Activated T-helper 2 cell treated with anti-CD3 and anti-CD28 coated beads, Interferon-gamma antibody, Interleukin-2, Interleukin-4, amounts not matched to agents 10 μg/mL and 5 μg/mL and 100 μg/mL, durations not matched to agents 14 hours and 24 hours and 36 hours (primary cell): ENCODE results near the gene GSK3A. TPM values are rescaled to one million over a fixed set of nuclear protein-coding genes. Genes with fewer than 3 reads are reported as not detected.
A peak's percentile ranks its signal among the peaks of the same experiment; 100 is the strongest.

Experiments
- DNase-seq: peaks from one replicate; pipeline ENCODE4 v3.0.0; 2021; ENCODE audit warnings: low spot score
- H3K27ac Mint-ChIP-seq: one replicate; pipeline ENCODE4 v1.8.0; 2021; ENCODE audit warnings: mixed read lengths
- H3K27me3 Mint-ChIP-seq: one replicate; pipeline ENCODE4 v1.8.0; 2021; ENCODE audit warnings: low read depth, mixed read lengths
- H3K36me3 Mint-ChIP-seq: one replicate; pipeline ENCODE4 v1.8.0; 2021; ENCODE audit warnings: low read depth, mixed read lengths
- H3K4me1 Mint-ChIP-seq: one replicate; pipeline ENCODE4 v1.8.0; 2021; ENCODE audit warnings: low read depth, mixed read lengths
- H3K4me3 Mint-ChIP-seq: one replicate; pipeline ENCODE4 v1.8.0; 2021; ENCODE audit warnings: low read depth, mild to moderate bottlenecking, moderate library complexity, mixed read lengths
- H3K9me3 Mint-ChIP-seq: one replicate; pipeline ENCODE4 v1.8.0; 2021; ENCODE audit warnings: mixed read lengths
- intact Hi-C: fragments of 100-400 bp; cut with micrococcal nuclease; formaldehyde crosslinking; loops from one replicate; pipeline ENCODE4 v1.15.1; 2023
- total RNA-seq: library from RNA; stranded (reverse); gene quantifications from 2 replicates; pipeline ENCODE4 v1.2.3, GENCODE V29; 2022

Gene GSK3A
- total RNA-seq, 1 donor from 2014 or later = 52.4 TPM

DNA sequence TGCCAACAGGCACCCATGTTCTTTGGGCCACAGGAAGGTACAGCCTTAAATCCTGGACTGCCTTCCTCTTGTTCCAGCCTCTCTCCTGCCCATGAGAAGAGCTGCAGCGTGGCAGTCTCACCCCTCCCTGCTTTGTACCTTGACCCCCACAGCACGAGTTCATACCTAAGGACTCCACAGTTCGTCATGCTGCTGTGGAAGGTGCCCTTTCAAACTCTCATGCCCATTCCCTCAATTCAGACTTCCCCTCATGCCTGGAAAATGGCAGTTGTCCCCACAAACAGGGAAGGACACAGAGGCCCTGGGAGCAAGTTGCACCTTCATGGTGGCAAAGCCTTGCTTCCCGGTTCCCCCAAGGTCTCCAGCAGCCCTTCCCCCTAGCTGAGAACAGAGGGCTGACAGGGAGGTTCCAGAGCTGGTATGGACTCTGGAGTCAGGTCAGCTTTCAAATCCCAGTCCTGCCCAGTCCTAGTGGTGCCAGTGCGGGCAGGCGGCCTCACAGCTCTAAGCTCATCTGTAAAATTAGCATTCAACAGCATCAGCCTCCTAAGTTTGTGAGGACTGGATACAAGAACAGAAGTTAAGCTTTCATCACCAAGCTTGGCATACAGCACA, 8.6 kb downstream of the GSK3A start:
- Mint-ChIP-seq H3K27ac (no peak overlapping the region), H3K36me3 (peaks cover 79% of the 10 kb centered on the region)

DNA sequence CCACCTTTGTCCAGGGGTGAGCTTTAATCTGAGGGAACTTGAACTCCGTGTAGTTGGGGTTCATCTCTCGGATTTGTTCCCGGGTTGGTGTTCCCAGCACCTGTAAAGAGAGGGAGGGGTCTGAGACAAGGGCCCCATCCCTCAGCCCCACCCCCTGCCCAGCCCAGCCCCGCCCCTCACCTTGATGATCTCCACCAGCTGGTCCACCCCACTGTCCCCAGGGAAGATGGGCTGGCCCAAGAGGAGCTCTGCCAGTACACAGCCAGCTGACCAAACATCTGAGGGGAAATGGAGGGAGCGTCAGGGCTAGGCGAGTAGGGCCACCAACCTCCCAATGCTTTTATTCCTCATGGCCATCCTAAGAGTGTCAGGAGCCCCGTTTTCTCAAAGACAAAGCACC, 9.3 kb downstream of the GSK3A start:
- intact Hi-C loops = no loop called here
- H3K27me3 Mint-ChIP-seq = no peaks in the 10 kb centered on the region
- peaks cover 86% of the 10 kb centered on the region for H3K36me3 Mint-ChIP-seq
- DNase-seq = no peak
- no peak overlapping the region for H3K4me3 Mint-ChIP-seq
- H3K4me1 Mint-ChIP-seq = peaks cover 5% of the 10 kb centered on the region
- H3K9me3 Mint-ChIP-seq = no peaks in the 10 kb centered on the region
- no peak overlapping the region for H3K27ac Mint-ChIP-seq

More for the DNA sequence above, 8.6 kb downstream of the GSK3A start:
- intact Hi-C loops = no loop called here
- Mint-ChIP-seq H3K4me3 (no peak overlapping the region), H3K9me3 (no peaks in the 10 kb centered on the region), H3K4me1 (peaks cover 5% of the 10 kb centered on the region), H3K27me3 (no peaks in the 10 kb centered on the region)
- no peak for DNase-seq

DNA sequence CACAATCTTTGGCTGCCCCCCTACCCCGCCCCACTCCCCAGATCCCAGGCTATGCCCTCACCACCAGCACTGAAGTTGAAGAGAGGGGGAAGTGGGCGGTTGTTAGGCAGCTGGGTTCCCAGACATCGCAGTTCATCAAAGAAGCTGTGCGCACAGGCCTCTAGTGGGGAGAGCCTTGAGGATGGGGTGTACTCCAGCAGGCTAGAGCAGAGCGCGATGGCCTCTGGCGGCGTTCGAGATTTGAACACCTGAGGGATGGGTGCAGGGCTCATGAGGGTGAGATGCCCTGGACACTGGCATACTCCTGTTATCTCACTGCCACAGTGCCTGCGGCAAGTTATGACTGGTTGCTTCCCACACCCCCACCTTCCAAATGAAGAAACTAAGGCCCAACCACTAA, 10.0 kb downstream of the GSK3A start:
- no peak for DNase-seq
- peaks cover 91% of the 10 kb centered on the region for H3K36me3 Mint-ChIP-seq
- intact Hi-C loops = no loop called here
- H3K4me1 Mint-ChIP-seq = peaks cover 5% of the 10 kb centered on the region
- H3K27me3 Mint-ChIP-seq = no peaks in the 10 kb centered on the region
- no peaks in the 10 kb centered on the region for H3K9me3 Mint-ChIP-seq
- H3K27ac Mint-ChIP-seq = no peak overlapping the region
- H3K4me3 Mint-ChIP-seq = no peak overlapping the region

DNA sequence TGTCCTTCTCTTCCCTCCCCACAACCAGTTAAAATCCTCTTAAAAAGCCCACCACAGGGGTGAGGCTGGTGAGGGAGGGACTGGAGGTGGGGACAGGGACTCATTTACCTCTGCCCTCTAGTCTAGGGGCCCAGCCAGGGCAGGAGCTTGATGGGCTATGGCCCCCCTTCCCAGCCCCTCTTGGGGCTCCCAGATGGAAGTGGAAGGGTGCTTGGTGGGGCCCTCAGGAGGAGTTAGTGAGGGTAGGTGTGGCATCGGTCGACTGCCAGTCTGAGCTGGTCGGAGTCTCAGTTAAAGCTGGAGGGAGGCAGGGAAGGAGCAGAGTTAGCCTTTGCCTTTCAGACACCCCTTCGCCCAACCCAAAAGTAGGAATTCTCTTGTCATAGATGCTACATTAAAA, 11.8 kb downstream of the GSK3A start:
- no peaks in the 10 kb centered on the region for H3K27me3 Mint-ChIP-seq
- no peak overlapping the region for H3K27ac Mint-ChIP-seq
- H3K36me3 Mint-ChIP-seq = peaks cover 93% of the 10 kb centered on the region
- H3K4me1 Mint-ChIP-seq = peaks cover 8% of the 10 kb centered on the region
- no peak for DNase-seq
- intact Hi-C loops = no loop called here
- no peaks in the 10 kb centered on the region for H3K9me3 Mint-ChIP-seq
- H3K4me3 Mint-ChIP-seq = no peak overlapping the region

DNA sequence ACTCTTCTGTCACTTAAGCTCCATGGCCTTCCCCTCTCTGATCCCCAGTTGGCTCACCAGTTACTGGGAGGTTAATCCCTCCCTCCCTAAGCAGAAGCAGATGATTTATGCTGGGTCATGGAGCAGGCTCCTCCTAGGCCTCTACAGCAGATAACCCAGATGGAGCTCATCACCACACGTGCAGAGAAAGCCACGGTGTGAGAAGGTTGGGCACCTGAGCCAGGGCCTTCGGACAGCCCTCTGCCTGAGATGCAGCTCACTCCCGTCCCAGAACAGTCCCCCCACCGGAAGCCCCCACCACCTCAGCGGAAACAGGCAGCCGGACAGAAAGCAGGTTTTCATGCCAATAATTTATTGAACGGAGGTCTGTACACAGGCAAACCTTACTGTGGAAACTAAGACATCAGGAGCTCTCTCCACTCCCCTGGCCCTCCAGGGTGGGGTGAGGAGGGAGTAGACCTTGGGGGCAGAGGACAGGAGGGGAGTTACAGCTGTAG, 12.5 kb downstream of the GSK3A start:
- peaks cover 8% of the 10 kb centered on the region for H3K4me1 Mint-ChIP-seq
- DNase-seq = no peak
- H3K4me3 Mint-ChIP-seq = no peak overlapping the region
- H3K9me3 Mint-ChIP-seq = no peaks in the 10 kb centered on the region
- H3K36me3 Mint-ChIP-seq = peaks cover 88% of the 10 kb centered on the region
- intact Hi-C loops = no loop called here
- no peaks in the 10 kb centered on the region for H3K27me3 Mint-ChIP-seq
- peak overlapping the region; percentile 60 for H3K27ac Mint-ChIP-seq

DNA sequence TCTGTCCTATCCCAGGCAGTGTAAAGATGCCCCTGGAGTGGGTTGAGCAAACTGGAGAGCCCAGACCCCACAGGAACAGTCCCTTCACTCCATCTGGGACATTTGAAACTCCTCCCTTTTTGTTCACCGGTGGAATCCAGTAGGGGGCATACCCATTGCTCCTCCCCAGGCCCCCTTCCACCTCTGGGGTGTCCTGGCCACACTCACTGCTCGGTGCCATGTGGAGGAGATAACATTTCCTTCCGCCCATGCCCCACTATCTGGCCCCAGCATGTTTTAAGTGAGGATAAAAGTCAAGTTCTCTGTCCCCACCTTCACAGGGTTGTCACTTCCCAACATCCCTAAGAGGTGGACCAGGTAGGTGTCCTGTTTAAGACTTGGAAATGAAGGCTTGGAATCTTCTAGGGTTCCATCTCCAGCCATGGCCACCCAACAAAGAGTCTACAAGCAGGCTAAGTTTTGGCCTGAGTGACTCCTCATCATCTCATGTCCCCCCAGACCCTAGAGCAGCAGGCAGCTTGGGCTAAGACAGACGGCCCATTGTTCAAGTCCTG, 13.0 kb downstream of the GSK3A start:
- Mint-ChIP-seq H3K27ac (peak overlapping the region; percentile 60), H3K4me3 (no peak overlapping the region), H3K4me1 (peaks cover 8% of the 10 kb centered on the region), H3K36me3 (peaks cover 88% of the 10 kb centered on the region), H3K27me3 (no peaks in the 10 kb centered on the region), H3K9me3 (no peaks in the 10 kb centered on the region)
- DNase-seq = no peak
- intact Hi-C loops = no loop called here

DNA sequence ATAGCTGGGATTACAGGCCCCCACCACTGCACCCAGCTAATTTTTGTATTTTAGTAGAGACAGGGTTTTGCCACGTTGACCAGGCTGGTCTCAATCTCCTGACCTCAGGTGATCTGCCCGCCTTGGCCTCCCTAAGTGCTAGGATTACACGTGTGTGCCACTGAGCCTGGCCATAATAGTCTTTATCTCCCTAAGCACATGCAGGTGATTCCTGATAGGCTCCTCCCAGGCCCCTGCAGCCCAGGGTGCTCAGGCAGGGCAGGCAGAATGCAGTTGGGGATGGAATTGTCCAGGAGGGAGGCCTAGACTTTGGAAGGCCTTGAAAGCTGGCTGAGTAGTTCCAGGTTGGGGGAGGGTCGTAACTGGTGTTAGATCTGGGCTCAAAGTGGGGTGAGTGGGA, 13.8 kb downstream of the GSK3A start:
- intact Hi-C loops = no loop called here
- Mint-ChIP-seq H3K4me3 (no peak overlapping the region), H3K27me3 (no peaks in the 10 kb centered on the region), H3K4me1 (peaks cover 8% of the 10 kb centered on the region), H3K27ac (no peak overlapping the region), H3K9me3 (no peaks in the 10 kb centered on the region), H3K36me3 (peaks cover 85% of the 10 kb centered on the region)
- no peak for DNase-seq

GRCh38 chr19:42226886-42227285, 15.5 kb downstream of the GSK3A start:
- Mint-ChIP-seq H3K4me1 (peaks cover 12% of the 10 kb centered on the region), H3K9me3 (no peaks in the 10 kb centered on the region), H3K36me3 (peaks cover 79% of the 10 kb centered on the region), H3K4me3 (no peak overlapping the region), H3K27ac (no peak overlapping the region), H3K27me3 (no peaks in the 10 kb centered on the region)
- intact Hi-C loops = no loop called here
- DNase-seq = no peak

GRCh38 chr19:42225718-42226292, 16.6 kb downstream of the GSK3A start:
- Mint-ChIP-seq H3K36me3 (peaks cover 73% of the 10 kb centered on the region), H3K9me3 (no peaks in the 10 kb centered on the region), H3K27me3 (no peaks in the 10 kb centered on the region), H3K27ac (no peak overlapping the region), H3K4me3 (no peak overlapping the region), H3K4me1 (peaks cover 15% of the 10 kb centered on the region)
- no peak for DNase-seq
- intact Hi-C loops = no loop called here

GRCh38 chr19:42224940-42225717, 17.3 kb downstream of the GSK3A start:
- Mint-ChIP-seq H3K27ac (no peak overlapping the region), H3K36me3 (peaks cover 71% of the 10 kb centered on the region), H3K4me3 (no peak overlapping the region), H3K27me3 (no peaks in the 10 kb centered on the region), H3K4me1 (peaks cover 18% of the 10 kb centered on the region), H3K9me3 (no peaks in the 10 kb centered on the region)
- intact Hi-C loops = no loop called here
- DNase-seq = no peak

DNA sequence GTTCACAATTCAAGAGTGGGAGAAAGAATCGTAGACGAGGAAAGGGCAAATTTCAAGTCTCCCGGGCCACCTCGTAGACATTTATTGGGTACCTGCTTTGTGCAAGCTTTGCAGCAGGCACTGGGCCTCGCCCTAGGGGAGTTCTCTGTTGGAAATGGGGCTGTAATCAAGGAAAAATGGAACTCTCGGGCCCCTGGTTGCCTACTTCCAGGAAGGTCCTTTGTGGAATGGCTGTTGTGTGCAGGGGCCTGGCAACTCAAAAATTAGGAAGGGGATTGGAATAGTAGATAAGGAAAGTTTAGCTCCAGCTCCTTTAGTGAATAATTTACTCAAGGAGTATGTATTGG, 21.7 kb downstream of the GSK3A start:
- Mint-ChIP-seq H3K9me3 (no peaks in the 10 kb centered on the region), H3K36me3 (peaks cover 36% of the 10 kb centered on the region), H3K27me3 (no peaks in the 10 kb centered on the region), H3K4me3 (peak overlapping the region; percentile 99), H3K27ac (peak overlapping the region; percentile 95), H3K4me1 (peaks cover 27% of the 10 kb centered on the region)
- no peak for DNase-seq
- intact Hi-C loops = loop anchor here (1.0 kb wide), 2 partner anchors 22 to 88 kb away; partner anchors contain the start of genes GSK3A and POU2F2

DNA sequence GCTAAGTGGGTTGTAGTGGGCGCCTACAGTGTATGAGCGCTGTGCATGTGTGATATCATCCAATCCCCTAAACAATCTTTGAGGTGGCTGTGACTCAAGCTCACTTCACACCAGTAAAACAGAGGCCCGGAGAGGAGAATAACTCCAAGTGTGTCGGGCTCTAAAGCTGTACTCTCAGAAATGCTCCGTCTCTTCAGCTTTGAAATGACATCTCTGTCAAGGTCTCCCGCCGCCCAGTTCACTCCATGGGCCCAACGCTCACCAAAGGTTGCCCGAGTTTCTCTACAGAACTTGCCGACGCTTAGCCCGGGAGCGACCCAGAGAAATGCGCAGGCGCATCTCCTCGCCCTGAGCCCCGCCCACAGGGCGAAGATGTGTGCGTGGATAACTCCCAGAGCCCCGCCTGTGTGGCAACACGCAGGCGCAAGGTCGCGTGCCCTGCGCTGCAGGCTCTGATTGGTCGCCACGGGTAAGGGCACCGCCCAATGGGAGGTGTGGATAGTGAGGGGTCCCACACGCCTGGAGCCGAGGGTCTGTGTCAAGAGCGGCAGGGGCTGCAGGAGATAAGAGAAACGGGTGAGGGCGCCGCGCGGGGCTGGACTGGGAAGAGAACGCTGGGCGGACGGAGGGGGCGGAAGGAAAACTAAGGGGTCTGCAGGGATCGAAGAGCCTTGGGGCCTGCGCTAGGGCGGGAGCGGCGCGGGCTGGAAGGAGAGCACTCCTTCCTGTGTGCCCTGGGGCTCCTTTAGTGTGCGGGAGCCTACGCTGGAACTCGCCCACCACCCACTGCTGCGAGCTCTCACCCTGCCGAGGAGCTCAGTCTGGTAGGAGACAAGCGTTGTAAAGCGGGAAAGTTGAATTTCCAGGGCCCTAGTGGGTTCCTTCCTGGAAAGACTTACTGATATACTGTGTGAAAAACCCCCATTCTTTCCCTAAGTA, 22.3 kb downstream of the GSK3A start, which contains the start of gene ZNF526:
Gene ZNF526 (plus strand): TSS at position 501 of the 939 bp plus-strand sequence. CDS start 4,092 bp downstream, outside the sequence.
- Mint-ChIP-seq H3K36me3 (peaks cover 38% of the 10 kb centered on the region), H3K27ac (peak within 1 kb of the TSS; percentile 95), H3K9me3 (no peaks in the 10 kb centered on the region), H3K27me3 (no peaks in the 10 kb centered on the region), H3K4me1 (peaks cover 33% of the 10 kb centered on the region), H3K4me3 (peak within 1 kb of the TSS; percentile 99)
- intact Hi-C loops = loop anchor here (1.0 kb wide), 2 partner anchors 22 to 88 kb away; partner anchors contain the start of genes GSK3A and POU2F2
- DNase-seq = peak; percentile 98
